ENCODE data around the gene RASAL3. TPM values are rescaled to one million over a fixed set of nuclear protein-coding genes. Genes with fewer than 3 reads are reported as not detected.
"Not testable (repeated sequence)": the region's sequence is repeated elsewhere in the genome, so short reads cannot be mapped to it uniquely, and the experiment has no call there.

Gene RASAL3
- total RNA-seq, 1 donor from 2014 or later, result 89.3 TPM

GRCh38 chr19:15418231-15418578 is 46.1 kb downstream of the RASAL3 start:
- intact Hi-C loops (cut with micrococcal nuclease), result loop anchor here (2.0 kb wide), 1 partner anchor 85 kb away; the partner anchor contains the start of gene BRD4
- ATAC-seq (ENCODE audit: low read depth) (no peak), DNase-seq (no peak)
- no peak for TF ChIP-seq CTCF (IDR thresholded peaks at IDR 0.05)
- Mint-ChIP-seq H3K36me3 (ENCODE audit: low read depth) (peaks cover 43% of the 10 kb centered on the region), H3K27ac (peak overlapping the region; percentile 99), H3K4me3 (peak overlapping the region; percentile 99), H3K4me1 (peaks cover 48% of the 10 kb centered on the region), H3K27me3 (no peaks in the 10 kb centered on the region), H3K9me3 (no peaks in the 10 kb centered on the region)
- POLR2A ChIA-PET, result interaction anchor here (0.8 to 3.5 kb wide), 16 partner anchors 9 to 293 kb away, joined by 3 to 82 read pairs (median 4); partner anchors contain the start of genes AKAP8 and BRD4
- CTCF ChIA-PET, result interaction anchor here (1.0 to 7.0 kb wide), 11 partner anchors 8 to 155 kb away, joined by 4 to 87 read pairs (median 5); partner anchors contain the start of gene AKAP8

GRCh38 chr19:15417699-15418098 is 46.6 kb downstream of the RASAL3 start:
- H3K27me3 Mint-ChIP-seq, result no peaks in the 10 kb centered on the region
- POLR2A ChIA-PET, result interaction anchor here (1.0 to 3.5 kb wide), 4 partner anchors 10 to 292 kb away, joined by 3 to 82 read pairs (median 28); partner anchors contain the start of gene AKAP8
- CTCF ChIA-PET, result interaction anchor here (1.0 to 7.0 kb wide), 2 partner anchors 138 to 154 kb away, joined by 5 to 87 read pairs; no protein-coding TSS in a partner anchor

DNA sequence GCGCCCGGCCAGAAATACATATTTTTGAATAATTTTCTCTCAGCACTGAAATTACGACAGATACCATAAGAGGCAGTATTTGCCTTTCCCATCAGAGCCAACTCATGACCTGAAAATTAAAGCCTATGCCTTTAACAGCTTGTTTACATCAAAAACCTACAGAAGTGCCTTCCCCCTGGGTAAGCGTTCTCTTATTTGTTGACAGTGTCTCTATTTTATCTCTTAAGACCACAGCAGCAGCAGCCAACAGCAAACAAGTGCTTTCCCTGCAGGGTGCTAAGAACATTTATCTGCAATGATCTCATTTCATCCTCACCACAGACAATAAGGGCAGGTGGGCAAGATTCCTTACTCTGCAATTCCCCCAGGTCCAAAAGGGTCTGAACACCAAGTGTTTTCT is 51.5 kb downstream of the RASAL3 start:
- ATAC-seq (ENCODE audit: low read depth), result no peak
- no peaks in the 10 kb centered on the region for H3K27me3 Mint-ChIP-seq
- no peak overlapping the region for H3K4me3 Mint-ChIP-seq
- POLR2A ChIA-PET, result no interaction called here
- TF ChIP-seq CTCF (IDR thresholded peaks at IDR 0.05), result no peak
- DNase-seq, result no peak
- no peaks in the 10 kb centered on the region for H3K9me3 Mint-ChIP-seq
- H3K36me3 Mint-ChIP-seq (ENCODE audit: low read depth), result peaks cover 41% of the 10 kb centered on the region
- CTCF ChIA-PET, result no interaction called here
- H3K4me1 Mint-ChIP-seq, result peaks cover 51% of the 10 kb centered on the region
- H3K27ac Mint-ChIP-seq, result no peak overlapping the region
- intact Hi-C loops (cut with micrococcal nuclease), result no loop called here

More at GRCh38 chr19:15417699-15418098, 46.6 kb downstream of the RASAL3 start:
- ATAC-seq (ENCODE audit: low read depth), result no peak
- Mint-ChIP-seq H3K27ac (peak overlapping the region; percentile 99), H3K4me1 (peaks cover 53% of the 10 kb centered on the region), H3K36me3 (ENCODE audit: low read depth) (peaks cover 41% of the 10 kb centered on the region), H3K9me3 (no peaks in the 10 kb centered on the region), H3K4me3 (peak overlapping the region; percentile 99)
- intact Hi-C loops (cut with micrococcal nuclease), result loop anchor here (2.0 kb wide), 1 partner anchor 85 kb away; the partner anchor contains the start of gene BRD4
- DNase-seq, result no peak
- TF ChIP-seq CTCF (IDR thresholded peaks at IDR 0.05), result no peak

DNA sequence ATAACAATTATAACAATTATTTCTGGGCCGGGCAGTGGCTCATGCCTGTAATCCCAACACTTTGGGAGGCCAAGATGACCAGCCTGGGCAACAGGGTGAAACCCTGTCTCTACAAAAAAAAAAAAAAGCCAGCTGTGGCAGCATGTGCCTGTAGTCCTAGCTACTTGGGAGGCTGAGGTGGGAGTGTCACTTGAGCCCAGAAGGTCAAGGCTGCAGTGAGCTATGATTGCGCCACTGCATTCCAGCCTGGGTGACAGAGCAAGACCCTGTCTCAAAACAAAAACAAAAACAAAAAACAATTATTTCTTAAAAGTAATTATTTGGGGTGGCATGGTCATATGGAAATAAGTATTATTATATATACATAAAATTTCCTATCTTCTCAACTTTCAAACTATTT is 53.0 kb downstream of the RASAL3 start:
- intact Hi-C loops (cut with micrococcal nuclease); H3K4me3 Mint-ChIP-seq; H3K9me3 Mint-ChIP-seq; DNase-seq; H3K27me3 Mint-ChIP-seq; CTCF ChIA-PET; ATAC-seq (ENCODE audit: low read depth); H3K27ac Mint-ChIP-seq; POLR2A ChIA-PET: not testable (repeated sequence)
- peaks cover 46% of the 10 kb centered on the region for H3K4me1 Mint-ChIP-seq
- H3K36me3 Mint-ChIP-seq (ENCODE audit: low read depth), result peaks cover 50% of the 10 kb centered on the region

DNA sequence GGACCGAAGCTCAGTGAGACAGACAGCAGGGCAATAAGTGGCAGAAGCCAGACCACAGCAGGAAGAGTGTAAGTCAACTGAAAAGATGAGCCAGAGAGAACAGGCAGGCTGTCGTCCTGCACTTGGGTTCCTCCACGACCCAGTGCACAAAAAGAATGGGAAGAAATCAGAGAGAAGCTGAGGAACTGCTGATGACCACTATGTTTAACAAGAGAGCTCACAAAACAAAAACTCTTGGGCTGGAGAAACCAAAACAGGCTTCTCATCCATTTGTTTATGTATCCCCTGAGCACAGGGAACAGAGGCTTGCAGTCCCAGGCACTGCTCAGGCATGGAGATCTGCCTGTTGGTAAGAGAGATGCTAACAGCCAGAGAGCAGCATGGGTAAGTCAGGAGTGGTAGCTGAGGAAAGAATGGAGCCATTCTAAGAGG is 59.5 kb downstream of the RASAL3 start:
- CTCF ChIA-PET, result no interaction called here
- TF ChIP-seq CTCF (IDR thresholded peaks at IDR 0.05), result no peak
- Mint-ChIP-seq H3K27ac (peak overlapping the region; percentile 74), H3K4me1 (peaks cover 43% of the 10 kb centered on the region), H3K27me3 (no peaks in the 10 kb centered on the region), H3K36me3 (ENCODE audit: low read depth) (peaks cover 76% of the 10 kb centered on the region), H3K4me3 (peak overlapping the region; percentile 59), H3K9me3 (no peaks in the 10 kb centered on the region)
- POLR2A ChIA-PET, result interaction anchor here (1.4 kb wide), 1 partner anchor 25 kb away, joined by 5 read pairs; the partner anchor contains the start of gene AKAP8
- intact Hi-C loops (cut with micrococcal nuclease), result no loop called here
- no peak for ATAC-seq (ENCODE audit: low read depth)
- no peak for DNase-seq

All from activated B cell treated with CpG ODN at 0.5 μM for 24 hours (primary cell).